DOHH2 (cell line): ENCODE data around the gene NUP160.
"Not testable (repeated sequence)": the region's sequence is repeated elsewhere in the genome, so short reads cannot be mapped to it uniquely, and the experiment has no call there.

Experiments
- H3F3A ChIP-seq: fragments of 200-600 bp; sonication (generic), shearing (Covaris generic); 2 replicates; pipeline ENCODE4 v1.6.0; 2016; ENCODE audit warnings: antibody characterized with exemption, mild to moderate bottlenecking; ENCODE audit not compliant: control insufficient read depth, insufficient read depth
- H3K27ac ChIP-seq: fragments of 200-600 bp; sonication (generic); 2 replicates; pipeline ENCODE4 v1.5.1; 2014; ENCODE audit warnings: low read depth, mild to moderate bottlenecking, low read length, moderate library complexity
- H3K27me3 ChIP-seq: fragments of 200-600 bp; sonication (generic); 2 replicates; pipeline ENCODE4 v1.6.1; 2014; ENCODE audit warnings: mild to moderate bottlenecking, low read length, mixed read lengths; ENCODE audit not compliant: control insufficient read depth
- H3K36me3 ChIP-seq: fragments of 200-600 bp; sonication (generic); 2 replicates; pipeline ENCODE4 v1.6.1; 2014; ENCODE audit warnings: mild to moderate bottlenecking, low read length, moderate library complexity, mixed read lengths; ENCODE audit not compliant: control insufficient read depth
- H3K4me1 ChIP-seq: fragments of 200-600 bp; sonication (generic); 2 replicates; pipeline ENCODE4 v1.6.1; 2014; ENCODE audit warnings: mild to moderate bottlenecking, low read length, mixed read lengths; ENCODE audit not compliant: control insufficient read depth
- H3K4me2 ChIP-seq: fragments of 200-600 bp; sonication (generic); 2 replicates; pipeline ENCODE4 v1.6.0; 2014; ENCODE audit warnings: mild to moderate bottlenecking, low read length, moderate library complexity
- H3K4me3 ChIP-seq: fragments of 200-600 bp; sonication (generic); 2 replicates; pipeline ENCODE4 v1.5.1; 2014; ENCODE audit warnings: mild to moderate bottlenecking, low read length, mixed read lengths
- H3K79me2 ChIP-seq: fragments of 200-600 bp; sonication (generic); 2 replicates; pipeline ENCODE4 v1.6.1; 2014; ENCODE audit warnings: mild to moderate bottlenecking, low read length, mixed read lengths; ENCODE audit not compliant: control insufficient read depth
- H3K9me2 ChIP-seq: fragments of 200-600 bp; sonication (generic); replicated peaks from 2 replicates; pipeline ENCODE4 v1.6.1; 2014; ENCODE audit warnings: mild to moderate bottlenecking, low read length, mixed read lengths; ENCODE audit not compliant: control insufficient read depth
- H3K9me3 ChIP-seq: fragments of 200-600 bp; sonication (generic); 2 replicates; pipeline ENCODE4 v1.6.1; 2014; ENCODE audit warnings: antibody characterized with exemption, low read length, mixed read lengths; ENCODE audit not compliant: control insufficient read depth, insufficient read depth
- H4K20me1 ChIP-seq: fragments of 200-600 bp; sonication (generic); 2 replicates; pipeline ENCODE4 v1.6.0; 2014; ENCODE audit warnings: low read depth, mild to moderate bottlenecking, antibody characterized with exemption, low read length, moderate library complexity; ENCODE audit not compliant: control insufficient read depth, insufficient read depth
- EZH2phosphoT487 ChIP-seq: fragments of 200-600 bp; sonication (generic); IDR thresholded peaks from 2 replicates; pipeline ENCODE4 v1.6.1; 2017; ENCODE audit warnings: borderline replicate concordance, mild to moderate bottlenecking, antibody characterized with exemption, low read length, moderate library complexity, mixed read lengths
- TF ChIP-seq, protein P1 (sequence below): fragments of 200-600 bp; sonication (generic); IDR thresholded peaks from one replicate; pipeline ENCODE4 v1.5.1; 2014; ENCODE audit warnings: antibody characterized with exemption, mild to moderate bottlenecking, low read depth, low read length; ENCODE audit not compliant: poor library complexity, severe bottlenecking

The NUP160 gene

DNA sequence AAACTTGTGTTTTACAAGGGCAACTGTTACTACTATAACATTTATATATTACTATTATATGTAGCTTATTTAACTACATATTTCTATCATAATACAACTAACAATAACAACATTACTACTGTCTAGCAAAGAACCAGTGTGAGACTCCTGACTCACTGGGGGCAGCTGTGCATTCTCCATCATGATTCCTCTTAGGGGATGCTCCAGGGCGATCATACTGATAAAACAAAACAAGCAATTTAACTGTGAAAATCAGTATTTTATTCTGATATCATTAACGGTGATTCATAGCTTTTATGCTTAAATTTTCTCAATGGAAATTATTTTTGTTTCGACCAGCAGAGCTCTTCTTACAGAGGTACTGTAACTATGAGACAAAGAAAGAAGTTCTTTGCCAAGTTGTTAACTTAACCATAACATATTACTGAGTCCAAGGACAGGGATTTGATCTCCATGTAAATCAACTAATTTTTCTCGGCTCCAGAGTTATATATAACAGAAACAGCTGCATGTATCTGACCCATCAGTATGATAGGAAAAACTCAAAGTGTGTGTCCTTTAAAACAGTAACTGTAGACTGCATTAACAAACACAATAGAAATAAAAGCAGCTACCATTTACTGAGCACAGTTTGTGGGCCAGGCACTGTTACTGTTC is 56.2 kb downstream of the NUP160 start:
- Histone ChIP-seq H4K20me1 (no peaks in the 10 kb centered on the region), H3F3A (no peaks in the 10 kb centered on the region), H3K4me1 (no peaks in the 10 kb centered on the region), H3K27ac (no peak overlapping the region), H3K9me2 (no peaks in the 10 kb centered on the region), H3K4me3 (no peak overlapping the region), H3K36me3 (peaks cover 59% of the 10 kb centered on the region), H3K79me2 (no peaks in the 10 kb centered on the region), H3K9me3 (no peaks in the 10 kb centered on the region), H3K27me3 (no peaks in the 10 kb centered on the region), H3K4me2 (no peak overlapping the region)
- TF ChIP-seq EZH2phosphoT487 = no peak
- TF ChIP-seq, protein P1, sequence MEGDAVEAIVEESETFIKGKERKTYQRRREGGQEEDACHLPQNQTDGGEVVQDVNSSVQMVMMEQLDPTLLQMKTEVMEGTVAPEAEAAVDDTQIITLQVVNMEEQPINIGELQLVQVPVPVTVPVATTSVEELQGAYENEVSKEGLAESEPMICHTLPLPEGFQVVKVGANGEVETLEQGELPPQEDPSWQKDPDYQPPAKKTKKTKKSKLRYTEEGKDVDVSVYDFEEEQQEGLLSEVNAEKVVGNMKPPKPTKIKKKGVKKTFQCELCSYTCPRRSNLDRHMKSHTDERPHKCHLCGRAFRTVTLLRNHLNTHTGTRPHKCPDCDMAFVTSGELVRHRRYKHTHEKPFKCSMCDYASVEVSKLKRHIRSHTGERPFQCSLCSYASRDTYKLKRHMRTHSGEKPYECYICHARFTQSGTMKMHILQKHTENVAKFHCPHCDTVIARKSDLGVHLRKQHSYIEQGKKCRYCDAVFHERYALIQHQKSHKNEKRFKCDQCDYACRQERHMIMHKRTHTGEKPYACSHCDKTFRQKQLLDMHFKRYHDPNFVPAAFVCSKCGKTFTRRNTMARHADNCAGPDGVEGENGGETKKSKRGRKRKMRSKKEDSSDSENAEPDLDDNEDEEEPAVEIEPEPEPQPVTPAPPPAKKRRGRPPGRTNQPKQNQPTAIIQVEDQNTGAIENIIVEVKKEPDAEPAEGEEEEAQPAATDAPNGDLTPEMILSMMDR = no peak

DNA sequence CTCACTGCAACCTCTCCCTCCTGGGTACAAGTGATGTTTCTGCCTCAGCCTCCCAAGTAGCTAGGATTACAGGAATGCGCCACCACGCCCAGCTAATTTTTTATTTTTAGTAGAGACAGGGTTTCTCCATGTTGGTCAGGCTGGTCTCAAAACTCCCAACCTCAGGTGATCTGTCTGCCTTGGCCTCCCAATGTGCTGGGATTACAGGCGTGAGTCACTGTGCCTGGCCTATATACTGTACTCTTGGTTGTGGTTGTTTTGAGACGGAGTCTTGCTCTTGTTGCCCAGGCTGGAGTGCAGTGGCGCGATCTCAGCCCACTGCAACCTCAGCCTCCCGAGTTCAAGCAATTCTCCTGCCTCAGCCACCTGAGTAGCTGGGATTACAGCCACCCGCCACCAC is 58.1 kb downstream of the NUP160 start:
- H3K79me2 ChIP-seq, H3F3A ChIP-seq, H3K4me2 ChIP-seq, H3K4me1 ChIP-seq, H3K27me3 ChIP-seq, H3K4me3 ChIP-seq, H3K9me2 ChIP-seq, H3K9me3 ChIP-seq, H4K20me1 ChIP-seq, H3K27ac ChIP-seq: not testable (repeated sequence)
- peaks cover 66% of the 10 kb centered on the region for H3K36me3 ChIP-seq

DNA sequence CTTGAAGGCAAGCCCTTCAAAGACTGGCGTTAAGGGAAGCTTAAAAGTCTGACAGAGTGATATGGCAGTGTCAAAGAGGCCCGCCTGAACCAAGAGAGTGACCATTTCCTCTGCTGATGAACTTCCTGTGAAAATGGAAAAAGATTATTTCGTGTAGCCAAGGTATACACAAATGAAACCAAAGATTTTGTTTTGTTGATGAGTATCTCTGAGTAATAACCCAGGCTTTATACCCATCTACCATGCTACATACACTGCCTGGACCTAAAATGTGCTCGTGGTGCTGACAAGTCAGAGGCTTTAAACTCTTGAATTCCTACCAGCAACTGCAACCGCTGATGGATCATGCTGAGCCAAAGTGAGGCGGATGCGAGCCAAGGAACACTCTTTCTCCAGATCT is 60.0 kb downstream of the NUP160 start:
- no peaks in the 10 kb centered on the region for H3K79me2 ChIP-seq
- no peaks in the 10 kb centered on the region for H3K27me3 ChIP-seq
- no peak overlapping the region for H3K27ac ChIP-seq
- no peak overlapping the region for H3K4me2 ChIP-seq
- no peaks in the 10 kb centered on the region for H3K9me2 ChIP-seq
- H3K9me3 ChIP-seq = no peaks in the 10 kb centered on the region
- no peak overlapping the region for H3K4me3 ChIP-seq
- H3K4me1 ChIP-seq = no peaks in the 10 kb centered on the region
- TF ChIP-seq EZH2phosphoT487 = no peak
- TF ChIP-seq, protein P1 = no peak
- H3F3A ChIP-seq = no peaks in the 10 kb centered on the region
- H4K20me1 ChIP-seq = no peaks in the 10 kb centered on the region
- peaks cover 70% of the 10 kb centered on the region for H3K36me3 ChIP-seq

DNA sequence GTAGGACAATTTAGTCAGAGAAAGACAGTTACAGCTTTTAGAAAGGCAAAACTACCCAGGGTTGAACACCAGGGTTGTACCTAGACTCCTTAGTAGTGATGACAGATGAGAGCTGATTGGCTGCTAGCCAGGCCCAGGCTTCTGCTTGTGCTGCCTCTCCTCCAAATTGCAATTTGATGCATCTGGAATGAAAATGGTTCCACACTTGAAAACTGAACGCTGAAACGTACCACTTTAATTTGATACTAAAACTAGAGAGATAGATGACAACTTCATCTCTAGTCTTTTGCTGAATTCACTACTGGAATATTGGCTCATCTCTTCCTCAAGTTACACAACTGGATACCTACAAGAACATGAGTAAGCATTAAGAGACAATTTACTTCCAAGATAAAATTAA is 61.8 kb downstream of the NUP160 start:
- Histone ChIP-seq H3K79me2 (no peaks in the 10 kb centered on the region), H3K9me2 (no peaks in the 10 kb centered on the region), H3K4me2 (no peak overlapping the region), H3K36me3 (peaks cover 65% of the 10 kb centered on the region), H3F3A (no peaks in the 10 kb centered on the region), H4K20me1 (no peaks in the 10 kb centered on the region), H3K27ac (no peak overlapping the region), H3K27me3 (no peaks in the 10 kb centered on the region), H3K4me3 (no peak overlapping the region), H3K4me1 (no peaks in the 10 kb centered on the region), H3K9me3 (no peaks in the 10 kb centered on the region)
- no peak for TF ChIP-seq EZH2phosphoT487
- TF ChIP-seq, protein P1 = no peak
